Astrocyte (in vitro differentiated cells and primary cell): ENCODE measurements around the gene EVX1.

ENCODE experiments used
- EZH2 ChIP-seq: IDR thresholded peaks from 2 replicates; pipeline ENCODE4 v1.6.1; 2012; ENCODE audit warnings: mild to moderate bottlenecking, low read length, inconsistent platforms; ENCODE audit not compliant: insufficient read depth
- TF ChIP-seq, protein P1 (sequence below): IDR thresholded peaks from 2 replicates; pipeline ENCODE4 v1.5.1; 2011; ENCODE audit warnings: low read depth, mild to moderate bottlenecking, inconsistent platforms, low read length, moderate library complexity; ENCODE audit not compliant: insufficient read depth

DNA sequence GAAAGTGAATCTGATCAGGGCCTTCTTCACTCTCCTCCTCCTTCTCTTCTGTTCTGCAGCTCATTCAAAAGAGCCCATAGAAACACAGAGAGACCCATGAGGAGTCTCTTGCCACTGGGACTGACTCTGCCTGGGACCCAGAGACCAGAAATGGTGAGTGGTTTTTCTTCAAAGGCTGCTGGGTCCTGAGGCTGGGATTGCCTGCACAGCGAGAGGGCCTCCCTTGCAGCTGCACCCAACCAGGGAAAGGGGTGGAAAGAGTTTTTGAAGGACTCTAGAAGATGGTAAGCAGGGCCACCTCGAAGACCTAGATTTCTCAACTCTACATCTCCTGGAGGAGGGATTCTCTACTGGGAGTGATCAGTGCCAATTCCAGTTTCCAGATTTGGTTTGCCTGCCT lies 27.2 kb upstream of the EVX1 start:
- TF ChIP-seq, protein P1, sequence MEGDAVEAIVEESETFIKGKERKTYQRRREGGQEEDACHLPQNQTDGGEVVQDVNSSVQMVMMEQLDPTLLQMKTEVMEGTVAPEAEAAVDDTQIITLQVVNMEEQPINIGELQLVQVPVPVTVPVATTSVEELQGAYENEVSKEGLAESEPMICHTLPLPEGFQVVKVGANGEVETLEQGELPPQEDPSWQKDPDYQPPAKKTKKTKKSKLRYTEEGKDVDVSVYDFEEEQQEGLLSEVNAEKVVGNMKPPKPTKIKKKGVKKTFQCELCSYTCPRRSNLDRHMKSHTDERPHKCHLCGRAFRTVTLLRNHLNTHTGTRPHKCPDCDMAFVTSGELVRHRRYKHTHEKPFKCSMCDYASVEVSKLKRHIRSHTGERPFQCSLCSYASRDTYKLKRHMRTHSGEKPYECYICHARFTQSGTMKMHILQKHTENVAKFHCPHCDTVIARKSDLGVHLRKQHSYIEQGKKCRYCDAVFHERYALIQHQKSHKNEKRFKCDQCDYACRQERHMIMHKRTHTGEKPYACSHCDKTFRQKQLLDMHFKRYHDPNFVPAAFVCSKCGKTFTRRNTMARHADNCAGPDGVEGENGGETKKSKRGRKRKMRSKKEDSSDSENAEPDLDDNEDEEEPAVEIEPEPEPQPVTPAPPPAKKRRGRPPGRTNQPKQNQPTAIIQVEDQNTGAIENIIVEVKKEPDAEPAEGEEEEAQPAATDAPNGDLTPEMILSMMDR, result no peak
- TF ChIP-seq EZH2, result no peak
